ENCODE measurements around the gene PMIS2. TPM values are rescaled to one million over a fixed set of nuclear protein-coding genes. Genes with fewer than 3 reads are reported as not detected.
A peak's percentile ranks its signal among the peaks of the same experiment; 100 is the strongest.
"Not testable (repeated sequence)": the region's sequence is repeated elsewhere in the genome, so short reads cannot be mapped to it uniquely, and the experiment has no call there.

PMIS2 gene
- total RNA-seq, 1 donor from 2014 or later, result not detected

DNA sequence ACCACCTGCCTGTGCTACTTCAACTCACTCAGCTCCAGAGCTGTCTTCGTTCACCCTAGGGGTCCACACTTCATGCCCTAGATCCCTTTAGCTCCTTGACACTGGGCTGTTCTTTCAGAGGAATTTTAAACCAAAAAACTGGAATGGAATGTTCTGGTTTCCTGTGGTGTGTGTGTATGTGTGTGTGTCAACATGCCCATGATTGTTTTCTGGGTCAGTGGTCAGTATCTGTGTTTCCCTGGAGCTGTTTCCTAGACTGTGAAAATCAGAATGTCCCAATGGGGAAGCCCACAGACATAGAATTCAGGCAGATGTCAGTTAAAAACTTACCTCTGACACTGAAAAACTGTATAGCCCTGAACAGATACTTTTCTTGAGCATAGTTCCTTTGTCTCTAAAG is 1.3 kb downstream of the PMIS2 start:
- Mint-ChIP-seq H3K4me3 (ENCODE audit: unreplicated experiment) (no peak overlapping the region), H3K27me3 (ENCODE audit: unreplicated experiment) (peaks cover 3% of the 10 kb centered on the region), H3K36me3 (ENCODE audit: low read depth, unreplicated experiment) (no peaks in the 10 kb centered on the region), H3K9me3 (ENCODE audit: unreplicated experiment) (no peaks in the 10 kb centered on the region), H3K4me1 (ENCODE audit: unreplicated experiment) (no peaks in the 10 kb centered on the region), H3K27ac (ENCODE audit: unreplicated experiment) (no peak overlapping the region)
- no peak for DNase-seq (ENCODE audit: low spot score)
- TF ChIP-seq, protein P1, sequence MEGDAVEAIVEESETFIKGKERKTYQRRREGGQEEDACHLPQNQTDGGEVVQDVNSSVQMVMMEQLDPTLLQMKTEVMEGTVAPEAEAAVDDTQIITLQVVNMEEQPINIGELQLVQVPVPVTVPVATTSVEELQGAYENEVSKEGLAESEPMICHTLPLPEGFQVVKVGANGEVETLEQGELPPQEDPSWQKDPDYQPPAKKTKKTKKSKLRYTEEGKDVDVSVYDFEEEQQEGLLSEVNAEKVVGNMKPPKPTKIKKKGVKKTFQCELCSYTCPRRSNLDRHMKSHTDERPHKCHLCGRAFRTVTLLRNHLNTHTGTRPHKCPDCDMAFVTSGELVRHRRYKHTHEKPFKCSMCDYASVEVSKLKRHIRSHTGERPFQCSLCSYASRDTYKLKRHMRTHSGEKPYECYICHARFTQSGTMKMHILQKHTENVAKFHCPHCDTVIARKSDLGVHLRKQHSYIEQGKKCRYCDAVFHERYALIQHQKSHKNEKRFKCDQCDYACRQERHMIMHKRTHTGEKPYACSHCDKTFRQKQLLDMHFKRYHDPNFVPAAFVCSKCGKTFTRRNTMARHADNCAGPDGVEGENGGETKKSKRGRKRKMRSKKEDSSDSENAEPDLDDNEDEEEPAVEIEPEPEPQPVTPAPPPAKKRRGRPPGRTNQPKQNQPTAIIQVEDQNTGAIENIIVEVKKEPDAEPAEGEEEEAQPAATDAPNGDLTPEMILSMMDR (IDR thresholded peaks at IDR 0.05; ENCODE audit: unreplicated experiment), result no peak

DNA sequence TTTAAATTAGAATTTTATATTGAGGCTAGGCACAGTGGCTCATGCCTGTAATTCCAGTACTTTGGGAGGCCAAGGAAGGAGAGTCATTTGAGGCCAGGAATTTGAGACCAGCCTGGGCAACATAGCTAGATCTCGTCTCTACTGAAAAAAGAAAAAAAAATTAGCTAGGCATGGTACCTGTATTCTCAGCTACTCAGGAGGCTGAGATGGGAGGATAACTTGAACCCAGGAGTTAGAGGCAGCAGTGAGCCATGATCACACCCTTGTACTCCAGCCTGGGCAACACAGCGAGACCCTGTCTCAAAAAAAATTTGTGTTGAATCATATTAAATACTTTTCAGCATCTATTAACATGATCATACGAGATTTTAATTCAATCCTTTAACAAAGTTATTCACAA is 4.9 kb downstream of the PMIS2 start:
- TF ChIP-seq, protein P1 (IDR thresholded peaks at IDR 0.05; ENCODE audit: unreplicated experiment), result no peak
- Mint-ChIP-seq H3K27me3 (ENCODE audit: unreplicated experiment) (peaks cover 2% of the 10 kb centered on the region), H3K27ac (ENCODE audit: unreplicated experiment) (no peak overlapping the region), H3K36me3 (ENCODE audit: low read depth, unreplicated experiment) (no peaks in the 10 kb centered on the region), H3K4me3 (ENCODE audit: unreplicated experiment) (no peak overlapping the region), H3K9me3 (ENCODE audit: unreplicated experiment) (no peaks in the 10 kb centered on the region), H3K4me1 (ENCODE audit: unreplicated experiment) (no peaks in the 10 kb centered on the region)
- DNase-seq (ENCODE audit: low spot score), result no peak

DNA sequence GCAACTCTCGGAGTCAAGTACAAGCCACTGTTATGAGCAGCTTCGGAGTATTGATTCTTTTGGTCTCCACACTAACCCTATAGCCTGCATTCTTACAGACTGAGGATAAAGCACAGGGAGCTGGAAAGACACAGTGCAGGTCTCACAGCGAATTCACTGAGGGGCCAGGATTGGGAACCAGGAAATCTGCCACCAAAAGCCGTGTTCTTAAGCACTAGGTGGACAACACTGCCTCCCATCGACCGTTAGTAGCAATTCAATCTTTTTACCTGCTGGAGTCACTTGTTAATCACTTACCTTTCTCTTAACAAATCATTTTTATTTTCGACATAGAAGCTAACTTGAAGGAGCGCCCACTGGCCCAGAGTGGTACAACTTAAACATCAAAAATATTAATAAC is 6.3 kb downstream of the PMIS2 start:
- TF ChIP-seq, protein P1 (IDR thresholded peaks at IDR 0.05; ENCODE audit: unreplicated experiment), result no peak
- H3K27ac Mint-ChIP-seq (ENCODE audit: unreplicated experiment), result no peak overlapping the region
- no peaks in the 10 kb centered on the region for H3K36me3 Mint-ChIP-seq (ENCODE audit: low read depth, unreplicated experiment)
- peak; percentile 16 for DNase-seq (ENCODE audit: low spot score)
- no peaks in the 10 kb centered on the region for H3K4me1 Mint-ChIP-seq (ENCODE audit: unreplicated experiment)
- H3K4me3 Mint-ChIP-seq (ENCODE audit: unreplicated experiment), result no peak overlapping the region
- H3K27me3 Mint-ChIP-seq (ENCODE audit: unreplicated experiment), result peaks cover 2% of the 10 kb centered on the region
- no peaks in the 10 kb centered on the region for H3K9me3 Mint-ChIP-seq (ENCODE audit: unreplicated experiment)

DNA sequence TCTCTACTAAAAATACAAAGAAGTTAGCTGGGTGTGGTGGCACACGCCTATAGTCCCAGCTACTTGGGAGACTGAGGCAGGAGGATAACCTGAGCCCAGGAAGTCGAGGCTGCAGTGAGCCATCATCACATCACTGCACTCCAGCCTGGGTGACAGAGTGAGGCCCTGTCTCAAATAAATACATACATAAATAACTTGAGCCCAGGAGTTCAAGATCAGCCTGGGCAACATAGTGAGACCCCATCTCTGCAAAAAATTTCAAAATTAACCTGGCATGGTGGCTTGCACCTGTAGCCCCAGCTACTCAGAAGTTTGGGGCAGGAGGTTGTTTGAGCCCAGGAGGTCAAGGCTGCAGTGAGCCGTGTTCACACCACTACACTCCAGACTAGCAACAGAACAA is 9.1 kb downstream of the PMIS2 start:
- H3K27ac Mint-ChIP-seq (ENCODE audit: unreplicated experiment); DNase-seq (ENCODE audit: low spot score); H3K9me3 Mint-ChIP-seq (ENCODE audit: unreplicated experiment); H3K4me3 Mint-ChIP-seq (ENCODE audit: unreplicated experiment); H3K36me3 Mint-ChIP-seq (ENCODE audit: low read depth, unreplicated experiment); H3K4me1 Mint-ChIP-seq (ENCODE audit: unreplicated experiment); H3K27me3 Mint-ChIP-seq (ENCODE audit: unreplicated experiment): not testable (repeated sequence)

DNA sequence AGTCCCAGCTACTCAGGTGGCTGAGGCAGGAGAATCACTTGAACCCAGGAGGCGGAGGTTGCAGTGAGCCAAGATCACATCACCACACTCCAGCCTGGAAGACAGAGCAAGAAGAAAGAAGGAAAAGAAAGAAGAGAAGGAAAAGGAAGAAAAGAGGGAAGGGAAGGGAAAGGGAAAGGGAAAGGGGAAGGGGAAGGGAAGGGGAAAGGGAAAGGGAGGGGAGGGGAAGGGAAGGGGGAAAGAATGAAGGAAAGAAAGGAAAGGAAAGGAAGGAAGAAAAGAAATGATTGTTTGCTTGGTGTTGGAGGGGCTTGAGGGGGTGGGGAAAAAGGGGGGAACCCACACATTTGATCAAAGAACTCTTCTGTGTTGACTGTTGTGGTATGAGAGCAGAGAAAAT is 10.0 kb downstream of the PMIS2 start:
- no peak overlapping the region for H3K27ac Mint-ChIP-seq (ENCODE audit: unreplicated experiment)
- H3K4me3 Mint-ChIP-seq (ENCODE audit: unreplicated experiment), result no peak overlapping the region
- TF ChIP-seq, protein P1 (IDR thresholded peaks at IDR 0.05; ENCODE audit: unreplicated experiment), result no peak
- H3K4me1 Mint-ChIP-seq (ENCODE audit: unreplicated experiment), result no peaks in the 10 kb centered on the region
- H3K9me3 Mint-ChIP-seq (ENCODE audit: unreplicated experiment), result no peaks in the 10 kb centered on the region
- no peaks in the 10 kb centered on the region for H3K36me3 Mint-ChIP-seq (ENCODE audit: low read depth, unreplicated experiment)
- DNase-seq (ENCODE audit: low spot score), result no peak
- H3K27me3 Mint-ChIP-seq (ENCODE audit: unreplicated experiment), result no peaks in the 10 kb centered on the region

Data from endothelial cell (in vitro differentiated cells).